Neural cell (in vitro differentiated cells): Measurements from ENCODE around the gene DGCR8.

Source experiments
- EP300 ChIP-seq: fragments of 450-650 bp; conservative IDR thresholded peaks from 2 replicates; pipeline ENCODE4 v1.6.1; 2014; ENCODE audit warnings: antibody characterized with exemption, mild to moderate bottlenecking, moderate library complexity; ENCODE audit not compliant: poor library complexity, severe bottlenecking
- EZH2 ChIP-seq: fragments of 200-600, 300-800 bp; shearing (Covaris generic), sonication (generic); IDR thresholded peaks from 2 replicates; pipeline ENCODE4 v1.6.1; 2014; ENCODE audit warnings: antibody characterized with exemption, low read length, borderline replicate concordance, mild to moderate bottlenecking; ENCODE audit not compliant: insufficient read depth, poor library complexity, severe bottlenecking
- POLR2AphosphoS5 ChIP-seq: IDR thresholded peaks from 2 replicates; pipeline ENCODE4 v1.6.1; 2012
- RAD21 ChIP-seq: fragments of 450-650 bp; conservative IDR thresholded peaks from 2 replicates; pipeline ENCODE4 v1.6.1; 2014; ENCODE audit warnings: antibody characterized with exemption, mild to moderate bottlenecking, moderate library complexity
- SMC3 ChIP-seq: fragments of 450-650 bp; conservative IDR thresholded peaks from 2 replicates; pipeline ENCODE4 v1.6.1; 2014; ENCODE audit warnings: antibody characterized with exemption, mild to moderate bottlenecking, moderate library complexity; ENCODE audit not compliant: poor library complexity
- TAF1 ChIP-seq: IDR thresholded peaks from 2 replicates; pipeline ENCODE4 v1.6.1; 2012; ENCODE audit warnings: low read depth
- TF ChIP-seq, protein P1 (sequence below): fragments of 450-650 bp; IDR thresholded peaks from 2 replicates; pipeline ENCODE4 v1.5.1; 2014; ENCODE audit warnings: antibody characterized with exemption, mild to moderate bottlenecking, moderate library complexity; ENCODE audit not compliant: poor library complexity, severe bottlenecking

- TF ChIP-seq, protein P1, sequence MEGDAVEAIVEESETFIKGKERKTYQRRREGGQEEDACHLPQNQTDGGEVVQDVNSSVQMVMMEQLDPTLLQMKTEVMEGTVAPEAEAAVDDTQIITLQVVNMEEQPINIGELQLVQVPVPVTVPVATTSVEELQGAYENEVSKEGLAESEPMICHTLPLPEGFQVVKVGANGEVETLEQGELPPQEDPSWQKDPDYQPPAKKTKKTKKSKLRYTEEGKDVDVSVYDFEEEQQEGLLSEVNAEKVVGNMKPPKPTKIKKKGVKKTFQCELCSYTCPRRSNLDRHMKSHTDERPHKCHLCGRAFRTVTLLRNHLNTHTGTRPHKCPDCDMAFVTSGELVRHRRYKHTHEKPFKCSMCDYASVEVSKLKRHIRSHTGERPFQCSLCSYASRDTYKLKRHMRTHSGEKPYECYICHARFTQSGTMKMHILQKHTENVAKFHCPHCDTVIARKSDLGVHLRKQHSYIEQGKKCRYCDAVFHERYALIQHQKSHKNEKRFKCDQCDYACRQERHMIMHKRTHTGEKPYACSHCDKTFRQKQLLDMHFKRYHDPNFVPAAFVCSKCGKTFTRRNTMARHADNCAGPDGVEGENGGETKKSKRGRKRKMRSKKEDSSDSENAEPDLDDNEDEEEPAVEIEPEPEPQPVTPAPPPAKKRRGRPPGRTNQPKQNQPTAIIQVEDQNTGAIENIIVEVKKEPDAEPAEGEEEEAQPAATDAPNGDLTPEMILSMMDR = no peak
- TF ChIP-seq EZH2 = no peak
- TF ChIP-seq EP300 = no peak
- no peak for TF ChIP-seq SMC3
- no peak for TF ChIP-seq TAF1
- no peak for TF ChIP-seq RAD21
- no peak for TF ChIP-seq POLR2AphosphoS5
These were observed 7.5 kb downstream of the DGCR8 start for GRCh38 chr22:20087319-20088262.
